Adrenal gland (tissue), 12 donors: ENCODE data around the gene GNB3. TPM values are rescaled to one million over a fixed set of nuclear protein-coding genes. Genes with fewer than 3 reads are reported as not detected.

Experiments
- DNase-seq, 7 donors: peaks; one replicate each; pipeline ENCODE4 v3.0.0-alpha.2; 2019 to 2020
- H3K27ac ChIP-seq, 5 donors: fragments of 200-600 bp; sonication (generic) in 4 of 5; 1 replicate in 3 of 5; 2 replicates in 2 of 5; pipeline versions ENCODE4 v1.5.1 to v1.8.0; 2016 to 2020; ENCODE audit warnings: mild to moderate bottlenecking in 1 of 5
- H3K27me3 ChIP-seq: fragments of 200-600 bp; 2 replicates; pipeline ENCODE4 v1.8.0; 2021
- H3K36me3 ChIP-seq, 2 donors: fragments of 200-600 bp; replicated peaks in 1 of 2; 1 replicate in 1 of 2; 2 replicates in 1 of 2; pipeline versions ENCODE4 v1.5.1 to v1.8.0; 2018 to 2022
- H3K4me1 ChIP-seq, 2 donors: fragments of 200-600 bp; replicated peaks in 1 of 2; 1 replicate in 1 of 2; 2 replicates in 1 of 2; pipeline versions ENCODE4 v1.5.1 to v1.8.0; 2018 to 2021
- H3K4me3 ChIP-seq, 4 donors: fragments of 200-600 bp; sonication (generic) in 3 of 4; one replicate each; pipeline ENCODE4 v1.5.1; 2016 to 2018
- H3K9me3 ChIP-seq, 3 donors: fragments of 200-600 bp; sonication (generic) in 1 of 3; replicated peaks in 1 of 3; 1 replicate in 2 of 3; 2 replicates in 1 of 3; pipeline versions ENCODE4 v1.5.1 to v1.8.0; 2016 to 2021
- POLR2A ChIP-seq, 2 donors: fragments of 450-650 bp; IDR thresholded peaks; one replicate each; pipeline ENCODE4 v1.6.1; 2017; ENCODE audit warnings: antibody characterized with exemption in 2 of 2, mild to moderate bottlenecking in 2 of 2, moderate library complexity in 1 of 2
- WGBS, 4 donors: extraction: QIAGEN DNeasy Blood & Tissue Kit in 2 of 4; methylation state at CpG; one replicate each; pipeline versions ENCODE4 v1.1.5 to v1.1.7; 2013 to 2017; 5-methylcytosine and 5-hydroxymethylcytosine counted together
- intact Hi-C, 2 donors: fragments of 100-400 bp; cut with DNase I; formaldehyde crosslinking; loops; one replicate each; pipeline versions ENCODE4 v1.14.1 to v1.15.0; 2022 to 2023
- polyA plus RNA-seq, 3 donors: library from polyadenylated mRNA; stranded (reverse); fragments of 200-250 nt in 2 of 3; fragments of 350-450 nt in 1 of 3; fragmentation: Illumina TruSeq in 1 of 3; extraction: RNeasy Lipid Tissue Mini Kit (QIAGEN cat#74804) in 1 of 3; gene quantifications; one replicate each; pipeline ENCODE4 v1.2.3, GENCODE V29; 2013 to 2014
- total RNA-seq, 9 donors: library from RNA; depleted of rRNA in 4 of 9; stranded (reverse); fragments of >200 nt in 4 of 9; fragments of 120-200 nt in 1 of 9; fragmentation: NEBNext Ultra II Directional in 1 of 9; extraction: Animal tissue kit (Norgen Biotek cat#: 25700) in 1 of 9; gene quantifications; one replicate each; pipeline versions ENCODE4 v1.1.0 to v1.2.4, GENCODE V29; 2013 to 2023
- TF ChIP-seq, protein P1 (sequence below), 6 experiments: fragments of 450-650 bp in 4 of 6; fragments of 200-600 bp in 2 of 6; sonication (generic) in 1 of 6; IDR thresholded peaks; 1 replicate in 5 of 6; 2 replicates in 1 of 6; pipeline versions ENCODE4 v1.5.1 to v1.8.0; 2016 to 2021; ENCODE audit warnings: antibody characterized with exemption in 6 of 6, mild to moderate bottlenecking in 2 of 6, moderate library complexity in 1 of 6
- donor health status: healthy with polysubstance abuse.
- donor health status: Bipolar disorder and iron deficiency.
- donor health status: DM: yes; HTN: yes; CAD: no.
- donor health status: DM: no; HTN: no; CAD: no.
- donor health status: DM: no; HTN: no; CAD: no.
- donor health status: DM: yes; HTN: yes; CAD: no.

The GNB3 gene
- total and polyA plus RNA-seq, 12 donors: 0.44 to 22.4 (median 1.7) TPM; not detected in 1

DNA sequence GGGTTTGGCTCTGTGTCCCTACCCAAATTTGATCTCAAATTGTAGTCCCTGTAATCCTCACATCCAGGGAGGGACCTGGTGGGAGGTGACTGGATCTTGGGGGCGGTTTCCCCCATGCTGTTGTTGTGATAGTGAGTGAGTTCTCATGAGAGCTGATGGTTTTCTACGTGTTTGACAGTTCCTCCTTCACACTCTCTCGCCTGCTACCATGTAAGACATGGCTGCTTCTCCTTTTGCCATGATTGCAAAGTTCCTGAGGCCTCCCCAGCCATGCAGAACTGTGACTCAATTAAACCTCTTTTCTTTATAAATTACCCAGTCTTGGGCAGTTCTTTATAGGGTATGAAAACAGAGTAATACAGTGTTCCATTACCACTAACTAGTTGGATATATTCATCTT lies 53.6 kb downstream of the GNB3 start:
- DNase-seq: no peak
- no peak overlapping the region for H3K27ac ChIP-seq
- 79 to 89% (median 85%) methylated on average over 3 of the region's 3 CpGs for WGBS, 4 donors
- intact Hi-C loops: no loop called here
- H3K27me3 ChIP-seq: no peaks in the 10 kb centered on the region
- H3K9me3 ChIP-seq: no peaks in the 10 kb centered on the region
- TF ChIP-seq POLR2A (IDR thresholded peaks at IDR 0.05): no peak
- TF ChIP-seq, protein P1, sequence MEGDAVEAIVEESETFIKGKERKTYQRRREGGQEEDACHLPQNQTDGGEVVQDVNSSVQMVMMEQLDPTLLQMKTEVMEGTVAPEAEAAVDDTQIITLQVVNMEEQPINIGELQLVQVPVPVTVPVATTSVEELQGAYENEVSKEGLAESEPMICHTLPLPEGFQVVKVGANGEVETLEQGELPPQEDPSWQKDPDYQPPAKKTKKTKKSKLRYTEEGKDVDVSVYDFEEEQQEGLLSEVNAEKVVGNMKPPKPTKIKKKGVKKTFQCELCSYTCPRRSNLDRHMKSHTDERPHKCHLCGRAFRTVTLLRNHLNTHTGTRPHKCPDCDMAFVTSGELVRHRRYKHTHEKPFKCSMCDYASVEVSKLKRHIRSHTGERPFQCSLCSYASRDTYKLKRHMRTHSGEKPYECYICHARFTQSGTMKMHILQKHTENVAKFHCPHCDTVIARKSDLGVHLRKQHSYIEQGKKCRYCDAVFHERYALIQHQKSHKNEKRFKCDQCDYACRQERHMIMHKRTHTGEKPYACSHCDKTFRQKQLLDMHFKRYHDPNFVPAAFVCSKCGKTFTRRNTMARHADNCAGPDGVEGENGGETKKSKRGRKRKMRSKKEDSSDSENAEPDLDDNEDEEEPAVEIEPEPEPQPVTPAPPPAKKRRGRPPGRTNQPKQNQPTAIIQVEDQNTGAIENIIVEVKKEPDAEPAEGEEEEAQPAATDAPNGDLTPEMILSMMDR (IDR thresholded peaks at IDR 0.05): no peak
- no peaks in the 10 kb centered on the region for H3K36me3 ChIP-seq
- no peak overlapping the region for H3K4me3 ChIP-seq
- peaks cover 5 to 16% of the 10 kb centered on the region in 2 donors for H3K4me1 ChIP-seq

Other genes starting within 250 kb of the GNB3 start
- gene CHD4, start 233.5 kb upstream of the GNB3 start, total RNA-seq: 100 to 1,000 TPM; 216 to 307 (median 246) TPM
- 100 to 1,000 TPM; 152 to 505 (median 284) TPM for gene CHD4, start 233.5 kb upstream of the GNB3 start, polyA plus RNA-seq
- 10 to 100 TPM in 1 of 9 donors, 1 to 10 TPM in 7, under 1 TPM in 1; 0.28 to 11.6 (median 8.1) TPM for gene LPAR5, start 205.0 kb upstream of the GNB3 start, total RNA-seq
- 1 to 10 TPM; 1.3 to 2.2 (median 1.5) TPM for gene LPAR5, start 205.0 kb upstream of the GNB3 start, polyA plus RNA-seq
- 1 to 10 TPM in 7 of 9 donors, under 1 TPM in 2; 0.36 to 3.1 (median 1.4) TPM for gene ACRBP, start 193.5 kb upstream of the GNB3 start, total RNA-seq
- 1 to 10 TPM in 1 of 3 donors, under 1 TPM in 2; 0.91 to 2.8 (median 0.99) TPM for gene ACRBP, start 193.5 kb upstream of the GNB3 start, polyA plus RNA-seq
- 10 to 100 TPM; 22.6 to 87.6 (median 54.1) TPM for gene ING4, start 177.8 kb upstream of the GNB3 start, total RNA-seq
- 10 to 100 TPM; 31.6 to 40.1 (median 32.3) TPM for gene ING4, start 177.8 kb upstream of the GNB3 start, polyA plus RNA-seq
- gene ZNF384, start 151.6 kb upstream of the GNB3 start, total RNA-seq: 10 to 100 TPM; 19.9 to 67.2 (median 41.4) TPM
- 10 to 100 TPM; 45.5 to 71.2 (median 49.5) TPM for gene ZNF384, start 151.6 kb upstream of the GNB3 start, polyA plus RNA-seq
- 1 to 10 TPM in 1 of 9 donors, under 1 TPM in 5, not detected in 3; 0.11 to 4.6 (median 0.45) TPM for gene PIANP, start 140.1 kb upstream of the GNB3 start, total RNA-seq
- gene PIANP, start 140.1 kb upstream of the GNB3 start, polyA plus RNA-seq: 1 to 10 TPM; 2.4 to 5.2 (median 3.5) TPM
- 100 to 1,000 TPM in 1 of 9 donors, 10 to 100 TPM in 8; 56.5 to 105 (median 83.2) TPM for gene COPS7A, start 116.9 kb upstream of the GNB3 start, total RNA-seq
- 10 to 100 TPM; 46.5 to 85.1 (median 50.6) TPM for gene COPS7A, start 116.9 kb upstream of the GNB3 start, polyA plus RNA-seq
- 100 to 1,000 TPM; 135 to 334 (median 225) TPM for gene MLF2, start 87.8 kb upstream of the GNB3 start, total RNA-seq
- 100 to 1,000 TPM; 181 to 248 (median 233) TPM for gene MLF2, start 87.8 kb upstream of the GNB3 start, polyA plus RNA-seq
- 100 to 1,000 TPM in 6 of 9 donors, 10 to 100 TPM in 3; 27.0 to 269 (median 127) TPM for gene PTMS, start 74.6 kb upstream of the GNB3 start, total RNA-seq
- 1,000 to 10,000 TPM in 1 of 3 donors, 100 to 1,000 TPM in 2; 134 to 1,405 (median 631) TPM for gene PTMS, start 74.6 kb upstream of the GNB3 start, polyA plus RNA-seq
- gene LAG3, start 68.4 kb upstream of the GNB3 start, total RNA-seq: under 1 TPM in 7 of 9 donors, not detected in 2; 0.11 to 0.96 (median 0.64) TPM
- 1 to 10 TPM in 2 of 3 donors, under 1 TPM in 1; 0.29 to 4.3 (median 2.3) TPM for gene LAG3, start 68.4 kb upstream of the GNB3 start, polyA plus RNA-seq
- 10 to 100 TPM in 8 of 9 donors, 1 to 10 TPM in 1; 2.4 to 52.8 (median 29.5) TPM for gene CD4, start 51.4 kb upstream of the GNB3 start, total RNA-seq
- 10 to 100 TPM in 1 of 3 donors, 1 to 10 TPM in 2; 8.1 to 12.9 (median 9.1) TPM for gene CD4, start 51.4 kb upstream of the GNB3 start, polyA plus RNA-seq
- gene GPR162, start 19.1 kb upstream of the GNB3 start, total RNA-seq: 10 to 100 TPM in 1 of 9 donors, 1 to 10 TPM in 8; 1.1 to 11.9 (median 4.0) TPM
- gene GPR162, start 19.1 kb upstream of the GNB3 start, polyA plus RNA-seq: 10 to 100 TPM in 2 of 3 donors, 1 to 10 TPM in 1; 5.3 to 42.6 (median 13.7) TPM
- 10 to 100 TPM in 7 of 9 donors, 1 to 10 TPM in 2; 2.6 to 23.6 (median 14.6) TPM for gene P3H3, start 12.5 kb upstream of the GNB3 start, total RNA-seq
- 10 to 100 TPM in 2 of 3 donors, 1 to 10 TPM in 1; 3.7 to 58.1 (median 51.0) TPM for gene P3H3, start 12.5 kb upstream of the GNB3 start, polyA plus RNA-seq
- gene CDCA3, start 10.4 kb downstream of the GNB3 start, total RNA-seq: 10 to 100 TPM in 1 of 9 donors, 1 to 10 TPM in 7, not detected in 1; 2.6 to 17.7 (median 3.4) TPM
- gene CDCA3, start 10.4 kb downstream of the GNB3 start, polyA plus RNA-seq: 1 to 10 TPM; 3.5 to 5.5 (median 5.3) TPM
- gene USP5, start 11.2 kb downstream of the GNB3 start, total RNA-seq: 100 to 1,000 TPM in 6 of 9 donors, 10 to 100 TPM in 3; 60.0 to 162 (median 122) TPM
- 100 to 1,000 TPM in 1 of 3 donors, 10 to 100 TPM in 2; 30.6 to 109 (median 32.5) TPM for gene USP5, start 11.2 kb downstream of the GNB3 start, polyA plus RNA-seq
- 1,000 to 10,000 TPM in 1 of 9 donors, 100 to 1,000 TPM in 8; 555 to 1,141 (median 862) TPM for gene TPI1, start 26.6 kb downstream of the GNB3 start, total RNA-seq
- gene TPI1, start 26.6 kb downstream of the GNB3 start, polyA plus RNA-seq: 1,000 to 10,000 TPM in 1 of 3 donors, 100 to 1,000 TPM in 2; 241 to 2,322 (median 444) TPM
- gene SPSB2, start 32.4 kb downstream of the GNB3 start, total RNA-seq: 10 to 100 TPM in 8 of 9 donors, 1 to 10 TPM in 1; 3.3 to 24.5 (median 15.5) TPM
- 10 to 100 TPM in 2 of 3 donors, 1 to 10 TPM in 1; 2.5 to 19.5 (median 19.5) TPM for gene SPSB2, start 32.4 kb downstream of the GNB3 start, polyA plus RNA-seq
- gene LRRC23, start 63.9 kb downstream of the GNB3 start, total RNA-seq: 10 to 100 TPM in 6 of 9 donors, 1 to 10 TPM in 3; 6.9 to 18.6 (median 12.5) TPM
- gene LRRC23, start 63.9 kb downstream of the GNB3 start, polyA plus RNA-seq: 10 to 100 TPM; 11.0 to 29.0 (median 13.8) TPM
- 10 to 100 TPM in 7 of 9 donors, 1 to 10 TPM in 2; 7.4 to 53.6 (median 32.1) TPM for gene ENO2, start 73.7 kb downstream of the GNB3 start, total RNA-seq
- 100 to 1,000 TPM in 1 of 3 donors, 10 to 100 TPM in 2; 29.5 to 113 (median 42.3) TPM for gene ENO2, start 73.7 kb downstream of the GNB3 start, polyA plus RNA-seq
- gene ATN1, start 87.0 kb downstream of the GNB3 start, total RNA-seq: 100 to 1,000 TPM in 4 of 9 donors, 10 to 100 TPM in 4, 1 to 10 TPM in 1; 8.8 to 263 (median 92.8) TPM
- gene ATN1, start 87.0 kb downstream of the GNB3 start, polyA plus RNA-seq: 100 to 1,000 TPM in 2 of 3 donors, 10 to 100 TPM in 1; 57.4 to 482 (median 258) TPM
- gene RNU7-1, start 102.9 kb downstream of the GNB3 start, total RNA-seq: not detected
- gene RNU7-1, start 102.9 kb downstream of the GNB3 start, polyA plus RNA-seq: not detected
- 100 to 1,000 TPM; 152 to 505 (median 283) TPM for gene C12orf57, start 103.1 kb downstream of the GNB3 start, total RNA-seq
- 100 to 1,000 TPM in 2 of 3 donors, 10 to 100 TPM in 1; 58.4 to 335 (median 271) TPM for gene C12orf57, start 103.1 kb downstream of the GNB3 start, polyA plus RNA-seq
- 10 to 100 TPM; 24.5 to 86.2 (median 63.0) TPM for gene PTPN6, start 110.4 kb downstream of the GNB3 start, total RNA-seq
- gene PTPN6, start 110.4 kb downstream of the GNB3 start, polyA plus RNA-seq: 100 to 1,000 TPM in 2 of 3 donors, 10 to 100 TPM in 1; 36.2 to 204 (median 127) TPM
- 100 to 1,000 TPM; 158 to 344 (median 227) TPM for gene PHB2, start 129.7 kb downstream of the GNB3 start, total RNA-seq
- 100 to 1,000 TPM; 128 to 222 (median 131) TPM for gene PHB2, start 129.7 kb downstream of the GNB3 start, polyA plus RNA-seq
- 10 to 100 TPM; 21.9 to 81.9 (median 39.9) TPM for gene EMG1, start 130.0 kb downstream of the GNB3 start, total RNA-seq
- 10 to 100 TPM; 14.2 to 43.1 (median 15.6) TPM for gene EMG1, start 130.0 kb downstream of the GNB3 start, polyA plus RNA-seq
- gene LPCAT3, start 177.6 kb downstream of the GNB3 start, total RNA-seq: 100 to 1,000 TPM in 2 of 9 donors, 10 to 100 TPM in 7; 28.5 to 146 (median 79.8) TPM
- 10 to 100 TPM; 40.4 to 87.5 (median 49.3) TPM for gene LPCAT3, start 177.6 kb downstream of the GNB3 start, polyA plus RNA-seq
- 100 to 1,000 TPM in 8 of 9 donors, 10 to 100 TPM in 1; 51.5 to 582 (median 295) TPM for gene C1S, start 219.8 kb downstream of the GNB3 start, total RNA-seq
- gene C1S, start 219.8 kb downstream of the GNB3 start, polyA plus RNA-seq: 100 to 1,000 TPM; 171 to 234 (median 229) TPM